GM12872 (cell line): ENCODE results near the gene CLDN6.

Source experiments
- TF ChIP-seq, protein P1 (sequence below): IDR thresholded peaks from 3 replicates; pipeline ENCODE4 v1.5.1; 2011; ENCODE audit warnings: low read depth, mild to moderate bottlenecking, low read length, moderate library complexity; ENCODE audit not compliant: insufficient read depth

Gene CLDN6

DNA sequence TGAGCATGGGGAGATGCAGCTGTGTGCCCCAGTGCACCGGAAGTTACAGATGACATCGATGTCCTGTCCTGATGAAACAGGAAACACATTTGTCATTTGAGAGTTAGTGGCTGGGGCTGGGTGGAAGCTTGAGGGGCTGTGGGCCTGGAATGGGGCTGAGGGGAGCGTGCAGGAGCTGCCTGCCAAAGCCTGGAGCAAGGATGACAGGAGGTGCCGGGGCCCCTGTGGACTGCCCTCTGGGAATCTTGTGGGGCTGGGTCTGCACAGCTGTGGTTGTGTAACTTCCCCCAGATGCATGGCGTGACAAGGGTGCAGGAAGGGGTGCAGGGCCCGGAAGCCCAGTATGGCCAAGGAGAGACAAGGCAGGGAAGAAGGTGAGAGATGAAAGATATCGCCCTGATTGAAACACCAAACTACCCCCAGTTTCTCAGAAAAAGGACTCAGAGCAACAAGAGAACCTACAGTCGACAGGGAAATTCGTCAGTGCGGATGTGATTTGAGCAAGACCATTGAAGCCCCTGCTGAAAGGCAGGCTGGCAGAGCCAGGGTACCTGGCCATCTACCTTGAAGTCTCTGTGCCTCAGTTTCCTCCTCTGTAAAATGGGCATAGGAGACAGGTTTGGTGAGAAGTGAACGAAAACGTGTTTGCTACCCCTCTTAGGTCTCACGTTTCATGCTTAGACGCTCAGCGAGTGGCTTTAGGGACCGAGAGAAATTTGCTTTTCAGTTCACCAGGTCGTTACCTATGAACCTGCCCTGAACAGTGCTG lies 37.2 kb upstream of the CLDN6 start:
- TF ChIP-seq, protein P1, sequence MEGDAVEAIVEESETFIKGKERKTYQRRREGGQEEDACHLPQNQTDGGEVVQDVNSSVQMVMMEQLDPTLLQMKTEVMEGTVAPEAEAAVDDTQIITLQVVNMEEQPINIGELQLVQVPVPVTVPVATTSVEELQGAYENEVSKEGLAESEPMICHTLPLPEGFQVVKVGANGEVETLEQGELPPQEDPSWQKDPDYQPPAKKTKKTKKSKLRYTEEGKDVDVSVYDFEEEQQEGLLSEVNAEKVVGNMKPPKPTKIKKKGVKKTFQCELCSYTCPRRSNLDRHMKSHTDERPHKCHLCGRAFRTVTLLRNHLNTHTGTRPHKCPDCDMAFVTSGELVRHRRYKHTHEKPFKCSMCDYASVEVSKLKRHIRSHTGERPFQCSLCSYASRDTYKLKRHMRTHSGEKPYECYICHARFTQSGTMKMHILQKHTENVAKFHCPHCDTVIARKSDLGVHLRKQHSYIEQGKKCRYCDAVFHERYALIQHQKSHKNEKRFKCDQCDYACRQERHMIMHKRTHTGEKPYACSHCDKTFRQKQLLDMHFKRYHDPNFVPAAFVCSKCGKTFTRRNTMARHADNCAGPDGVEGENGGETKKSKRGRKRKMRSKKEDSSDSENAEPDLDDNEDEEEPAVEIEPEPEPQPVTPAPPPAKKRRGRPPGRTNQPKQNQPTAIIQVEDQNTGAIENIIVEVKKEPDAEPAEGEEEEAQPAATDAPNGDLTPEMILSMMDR = no peak

GRCh38 chr16:3051494-3051893 lies 33.5 kb upstream of the CLDN6 start:
- TF ChIP-seq, protein P1 = no peak

GRCh38 chr16:3051009-3051408 lies 33.0 kb upstream of the CLDN6 start:
- TF ChIP-seq, protein P1 = no peak

- TF ChIP-seq, protein P1 = no peak
Observed at GRCh38 chr16:3050487-3050886, 32.5 kb upstream of the CLDN6 start.

DNA sequence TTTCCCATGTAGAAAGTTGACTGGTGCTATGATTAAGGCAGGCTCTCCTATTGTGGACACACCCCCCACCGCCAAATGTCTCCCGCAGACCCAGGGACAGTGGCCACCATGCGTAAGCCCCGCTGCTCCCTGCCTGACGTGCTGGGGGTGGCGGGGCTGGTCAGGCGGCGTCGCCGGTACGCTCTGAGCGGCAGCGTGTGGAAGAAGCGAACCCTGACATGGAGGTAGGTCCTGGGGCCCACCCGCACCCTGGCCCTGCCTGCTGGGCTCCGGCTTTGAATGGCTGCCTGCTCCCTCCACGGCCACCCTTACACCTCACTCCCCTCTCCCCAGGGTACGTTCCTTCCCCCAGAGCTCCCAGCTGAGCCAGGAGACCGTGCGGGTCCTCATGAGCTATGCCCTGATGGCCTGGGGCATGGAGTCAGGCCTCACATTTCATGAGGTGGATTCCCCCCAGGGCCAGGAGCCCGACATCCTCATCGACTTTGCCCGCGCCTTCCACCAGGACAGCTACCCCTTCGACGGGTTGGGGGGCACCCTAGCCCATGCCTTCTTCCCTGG lies 32.0 kb upstream of the CLDN6 start:
- TF ChIP-seq, protein P1 = no peak

GRCh38 chr16:3047387-3047720 lies 29.4 kb upstream of the CLDN6 start:
- TF ChIP-seq, protein P1 = no peak

DNA sequence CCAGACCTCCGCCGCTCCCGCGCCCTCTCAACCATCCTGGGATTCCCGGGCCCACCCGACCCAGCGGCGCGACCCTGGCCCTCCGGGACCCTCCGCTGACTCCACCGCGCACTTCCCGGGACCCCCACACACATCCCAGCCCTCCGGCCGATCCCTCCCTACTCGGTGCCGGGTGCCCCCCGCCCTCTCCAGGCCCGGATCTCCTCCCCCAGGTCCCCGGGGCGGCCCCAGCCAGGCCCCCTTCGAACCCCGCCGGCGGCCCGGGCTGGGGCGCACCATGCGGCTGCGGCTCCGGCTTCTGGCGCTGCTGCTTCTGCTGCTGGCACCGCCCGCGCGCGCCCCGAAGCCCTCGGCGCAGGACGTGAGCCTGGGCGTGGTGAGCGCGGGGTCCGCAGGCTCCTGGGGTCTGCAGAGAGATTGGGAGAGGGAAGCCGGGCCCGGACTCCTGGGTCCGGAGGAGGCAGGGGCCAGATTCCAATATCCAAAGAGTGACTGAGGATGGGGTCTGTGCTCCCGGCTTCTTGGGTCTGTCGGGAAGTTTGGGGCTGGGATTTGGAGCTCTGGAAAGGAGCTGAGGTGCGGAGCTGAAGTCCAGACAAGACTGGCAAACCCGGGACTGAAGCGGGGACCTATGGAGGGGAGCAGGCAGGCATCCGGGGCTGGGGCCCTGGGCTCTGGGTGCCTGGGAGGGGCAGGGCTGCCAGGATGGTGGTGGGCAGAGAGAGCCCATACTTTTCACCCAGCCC lies 28.8 kb upstream of the CLDN6 start:
- TF ChIP-seq, protein P1 = no peak
